ENCODE results near the gene PGAP1.

Gene PGAP1

DNA sequence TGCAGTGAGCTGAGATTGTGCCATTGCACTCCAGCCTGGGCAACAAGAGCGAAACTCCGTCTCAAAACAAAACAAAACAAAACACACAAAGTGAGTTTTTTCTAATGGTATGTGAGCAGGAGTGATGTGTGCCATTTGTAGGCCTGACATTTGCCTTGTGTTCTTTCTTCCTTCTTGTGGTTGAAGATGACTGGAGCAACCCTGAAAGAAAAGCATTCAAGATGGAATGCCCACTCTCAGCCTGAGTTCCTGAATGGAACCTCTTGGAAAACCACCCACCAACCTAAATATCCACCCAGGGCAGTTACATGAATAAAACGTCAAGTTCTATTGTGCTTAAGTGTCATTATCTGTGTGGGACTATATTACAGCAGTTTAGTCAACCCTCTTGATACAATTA, 26.5 kb downstream of the PGAP1 start:
- TF ChIP-seq ZNF274 (IDR thresholded peaks at IDR 0.05; ENCODE audit: low read depth, low read length), result no peak
- H3K4me3 ChIP-seq (ENCODE audit: low read length), result no peak overlapping the region

DNA sequence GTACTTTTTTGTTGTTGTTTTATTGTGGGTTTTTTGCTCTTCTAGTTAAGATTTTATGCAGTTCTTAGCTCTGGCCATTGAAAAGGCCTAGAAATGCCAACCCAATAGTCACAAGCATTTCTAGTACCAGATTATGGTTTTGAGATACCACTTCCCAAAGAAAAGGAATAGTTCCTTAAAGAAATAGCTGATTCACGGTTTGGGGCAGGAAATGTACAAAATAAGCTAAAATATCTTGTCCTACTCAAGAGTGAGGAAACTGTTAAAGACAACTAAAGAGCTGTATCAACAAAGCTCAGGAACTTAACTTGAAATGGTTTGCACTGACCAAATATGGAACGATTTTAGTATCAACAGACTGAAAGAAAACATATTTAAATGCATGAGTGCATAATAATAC, 35.4 kb downstream of the PGAP1 start:
- H3K4me3 ChIP-seq (ENCODE audit: low read length), result no peak overlapping the region
- TF ChIP-seq ZNF274 (IDR thresholded peaks at IDR 0.05; ENCODE audit: low read depth, low read length), result no peak

DNA sequence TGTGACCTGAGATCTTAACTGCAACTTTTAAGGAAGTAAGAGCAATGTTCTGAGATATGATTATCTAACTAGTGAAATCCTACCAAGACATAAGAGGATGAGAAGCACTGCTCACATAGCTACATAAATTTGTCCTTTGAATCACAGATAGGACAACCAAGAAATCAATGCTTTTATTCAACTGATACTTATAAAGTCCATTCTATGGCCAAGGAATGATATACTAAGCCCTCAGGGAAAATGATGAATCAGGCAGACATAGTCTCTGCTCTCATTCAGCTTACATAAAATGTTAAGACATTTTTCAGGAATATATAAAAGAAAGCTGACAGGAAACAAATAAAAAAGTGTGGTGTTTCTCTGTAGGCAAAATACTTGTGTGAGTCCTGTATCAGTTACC, 39.1 kb downstream of the PGAP1 start:
- no peak for TF ChIP-seq ZNF274 (IDR thresholded peaks at IDR 0.05; ENCODE audit: low read depth, low read length)
- H3K4me3 ChIP-seq (ENCODE audit: low read length), result no peak overlapping the region

DNA sequence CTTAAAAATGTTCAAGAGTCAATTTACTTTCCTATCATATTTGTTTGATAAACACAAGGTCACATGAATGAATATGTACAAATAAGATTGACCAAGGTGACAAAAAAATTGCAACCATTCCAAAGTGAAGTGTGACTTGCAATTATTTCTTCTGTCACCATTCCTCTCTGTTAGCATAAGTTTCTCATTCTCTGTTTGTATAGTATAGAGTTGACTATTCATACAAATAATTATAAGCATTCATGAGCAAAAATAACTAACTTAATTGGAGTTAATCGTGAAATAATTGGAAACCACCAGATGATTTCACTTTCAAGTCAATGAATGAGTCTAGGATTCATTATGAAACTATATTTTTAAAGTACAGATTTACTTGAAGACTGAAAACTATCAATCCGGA, 42.1 kb downstream of the PGAP1 start:
- no peak overlapping the region for H3K4me3 ChIP-seq (ENCODE audit: low read length)
- TF ChIP-seq ZNF274 (IDR thresholded peaks at IDR 0.05; ENCODE audit: low read depth, low read length), result no peak

DNA sequence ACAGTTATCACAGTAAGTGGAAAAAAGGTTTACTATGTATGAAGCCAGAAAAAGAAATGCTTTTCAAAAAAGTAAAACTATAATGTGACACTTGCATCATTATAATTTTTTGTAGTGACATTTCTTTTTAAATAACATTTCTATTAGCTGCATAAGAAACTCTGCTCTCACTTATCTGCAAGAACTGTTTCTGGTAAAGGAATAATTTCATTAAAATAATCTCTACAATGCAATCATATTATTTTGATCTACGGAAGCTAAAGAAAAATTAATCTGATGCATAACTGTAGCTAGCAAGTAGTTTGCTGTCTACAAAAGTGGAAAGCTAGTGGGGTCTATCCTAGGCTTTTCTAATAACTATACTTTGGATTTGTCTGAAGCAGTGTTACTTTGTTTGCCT, 50.1 kb downstream of the PGAP1 start:
- H3K4me3 ChIP-seq (ENCODE audit: low read length), result no peak overlapping the region
- no peak for TF ChIP-seq ZNF274 (IDR thresholded peaks at IDR 0.05; ENCODE audit: low read depth, low read length)

DNA sequence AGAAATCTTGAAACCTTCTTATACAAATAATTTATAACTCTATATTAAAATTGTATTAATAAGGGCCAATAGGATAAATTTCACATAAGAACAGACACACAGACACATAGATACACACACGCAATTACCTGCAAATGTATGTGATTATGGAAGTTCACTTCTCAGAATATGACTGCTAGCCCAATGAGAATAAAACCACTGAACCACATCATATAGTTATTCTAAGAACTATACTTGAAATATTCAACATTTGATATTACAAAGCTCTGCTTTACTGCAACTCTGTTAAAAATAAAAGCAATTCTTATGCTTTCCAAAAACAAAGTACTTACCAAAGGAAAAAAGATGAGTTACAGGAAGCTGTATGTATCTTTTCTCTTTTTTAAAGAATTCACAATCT, 51.1 kb downstream of the PGAP1 start:
- no peak for TF ChIP-seq ZNF274 (IDR thresholded peaks at IDR 0.05; ENCODE audit: low read depth, low read length)
- no peak overlapping the region for H3K4me3 ChIP-seq (ENCODE audit: low read length)

DNA sequence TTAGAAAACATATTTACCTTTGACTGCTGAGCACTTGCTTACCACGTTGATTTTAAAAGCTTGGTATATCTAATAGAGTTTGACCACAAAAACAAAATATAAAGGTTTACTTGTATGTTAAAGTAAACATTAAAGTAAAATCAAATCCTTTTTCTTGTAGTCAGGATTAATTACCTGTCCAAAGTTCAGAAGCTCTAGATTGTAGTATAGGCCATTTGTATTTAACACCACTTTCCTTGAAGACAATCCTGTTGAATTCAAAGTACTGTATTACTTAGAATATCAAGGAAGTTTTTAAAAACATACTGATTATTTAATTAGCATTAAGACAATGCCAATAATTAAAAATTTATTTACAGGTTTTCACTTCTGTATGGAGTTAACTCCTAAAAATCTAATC, 53.0 kb downstream of the PGAP1 start:
- no peak for TF ChIP-seq ZNF274 (IDR thresholded peaks at IDR 0.05; ENCODE audit: low read depth, low read length)
- H3K4me3 ChIP-seq (ENCODE audit: low read length), result no peak overlapping the region

DNA sequence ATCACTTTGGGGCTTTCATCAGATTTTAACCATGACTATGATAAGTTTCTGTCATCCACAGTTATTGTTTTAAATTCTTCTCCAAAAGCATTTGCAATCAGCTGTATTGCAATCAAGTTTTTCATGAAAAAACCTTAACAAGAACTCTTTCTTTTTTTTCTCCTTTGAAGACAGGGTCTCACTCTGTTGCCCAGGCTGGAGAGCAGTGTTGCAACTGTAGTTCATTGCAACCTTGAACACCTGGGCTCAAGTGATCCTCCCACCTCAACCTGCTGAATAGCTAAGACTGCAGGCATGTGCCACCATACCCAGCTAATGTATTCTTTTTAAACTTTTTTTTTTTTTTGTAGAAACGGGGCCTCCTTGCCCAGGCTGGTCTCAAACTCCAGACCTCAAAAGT, 71.9 kb downstream of the PGAP1 start:
- TF ChIP-seq ZNF274 (IDR thresholded peaks at IDR 0.05; ENCODE audit: low read depth, low read length), result no peak

DNA sequence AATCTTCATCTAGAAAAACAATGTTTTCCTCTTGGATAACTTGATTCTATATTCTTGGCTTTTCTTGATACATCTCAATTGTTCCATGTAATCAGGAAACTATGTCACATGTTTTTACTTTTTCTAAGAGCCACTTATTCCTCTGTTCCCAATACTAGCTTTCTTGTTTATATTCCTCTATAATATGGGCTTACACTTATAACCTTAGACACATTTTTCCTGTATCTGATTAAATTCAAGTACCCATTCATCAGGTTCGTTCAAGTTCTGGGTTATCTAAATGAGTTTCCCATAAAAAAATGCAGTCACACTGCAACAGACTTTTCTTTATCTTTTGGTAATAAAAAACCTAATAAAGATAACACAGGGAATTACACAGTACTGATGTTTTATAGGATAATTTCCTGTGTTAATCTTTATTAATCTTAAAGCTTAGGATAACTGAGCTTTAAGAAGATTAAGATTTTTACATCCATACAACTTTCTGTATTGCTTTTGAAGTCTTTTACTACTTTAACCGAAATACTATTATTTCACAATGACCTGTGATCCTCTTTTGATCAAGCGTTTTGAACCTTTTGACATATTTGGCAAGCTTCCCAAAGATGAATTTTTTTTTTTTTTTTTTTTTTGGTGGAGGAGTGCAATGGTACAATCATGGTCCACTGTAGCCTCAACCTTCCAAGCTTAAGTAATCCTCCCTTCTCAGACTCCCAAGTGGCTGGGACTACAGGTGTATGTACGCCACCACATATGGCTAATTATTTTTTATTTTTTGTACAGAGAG, 73.0 kb downstream of the PGAP1 start:
- no peak for TF ChIP-seq ZNF274 (IDR thresholded peaks at IDR 0.05; ENCODE audit: low read depth, low read length)
- no peak overlapping the region for H3K4me3 ChIP-seq (ENCODE audit: low read length)

More for the DNA sequence above, 71.9 kb downstream of the PGAP1 start:
- no peak overlapping the region for H3K4me3 ChIP-seq (ENCODE audit: low read length)

DNA sequence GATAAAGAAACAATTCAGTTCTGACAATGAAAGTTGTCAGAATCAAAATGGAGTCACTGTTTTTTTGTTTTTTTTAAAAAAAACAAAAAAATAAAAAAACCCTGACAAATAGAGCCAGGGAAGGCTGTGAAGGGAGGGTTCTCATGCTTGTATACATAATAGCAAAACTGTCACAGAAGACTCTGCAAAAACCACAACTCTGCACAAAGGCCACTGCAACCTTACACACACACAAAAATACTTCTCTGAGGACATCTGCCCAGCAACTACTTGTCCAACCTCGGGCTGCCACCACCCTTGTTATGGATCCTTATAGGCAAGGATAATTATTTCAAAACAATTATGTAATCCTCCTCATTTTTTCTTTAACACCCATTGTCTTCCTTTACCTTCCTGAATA, 75.4 kb downstream of the PGAP1 start:
- H3K4me3 ChIP-seq (ENCODE audit: low read length), result no peak overlapping the region
- TF ChIP-seq ZNF274 (IDR thresholded peaks at IDR 0.05; ENCODE audit: low read depth, low read length), result no peak

DNA sequence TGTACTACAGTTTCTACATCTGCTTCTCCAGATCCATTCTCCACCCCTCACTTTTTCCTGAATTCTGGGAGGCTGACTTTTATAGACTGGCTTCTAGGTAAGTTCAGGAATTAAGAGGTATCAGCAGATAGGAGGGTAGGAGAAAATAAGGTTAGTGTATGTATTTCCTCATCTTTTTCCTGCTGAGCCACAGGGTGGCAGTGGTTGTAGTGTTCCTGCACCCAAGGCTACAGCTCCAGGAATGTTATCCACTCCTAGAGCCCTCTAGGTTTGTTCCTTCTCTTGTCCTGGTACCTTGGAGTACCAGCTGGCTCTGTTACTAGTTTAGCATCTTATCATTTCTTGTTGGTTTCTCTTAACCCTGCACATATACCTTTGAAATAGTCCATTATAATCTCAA, 76.6 kb downstream of the PGAP1 start:
- TF ChIP-seq ZNF274 (IDR thresholded peaks at IDR 0.05; ENCODE audit: low read depth, low read length), result no peak
- no peak overlapping the region for H3K4me3 ChIP-seq (ENCODE audit: low read length)

DNA sequence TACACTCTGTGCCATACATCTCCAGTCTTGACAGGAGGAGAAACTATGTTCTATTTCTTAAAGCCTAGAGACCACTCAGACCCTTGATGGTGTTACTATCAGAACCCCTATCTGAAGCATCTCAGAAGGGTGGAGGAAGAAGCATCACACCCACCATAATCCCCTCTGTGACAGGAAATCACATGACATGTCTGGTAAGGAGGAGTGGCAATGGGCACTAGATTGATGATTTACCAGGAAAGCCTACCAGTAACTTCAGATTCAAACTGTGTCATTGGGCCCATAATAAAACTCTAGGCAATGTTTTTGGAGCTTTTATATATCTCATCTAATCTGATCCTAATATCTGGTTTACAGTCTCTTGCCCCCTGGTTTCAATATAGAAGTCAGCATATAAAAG, 80.2 kb downstream of the PGAP1 start:
- H3K4me3 ChIP-seq (ENCODE audit: low read length), result no peak overlapping the region
- TF ChIP-seq ZNF274 (IDR thresholded peaks at IDR 0.05; ENCODE audit: low read depth, low read length), result no peak

DNA sequence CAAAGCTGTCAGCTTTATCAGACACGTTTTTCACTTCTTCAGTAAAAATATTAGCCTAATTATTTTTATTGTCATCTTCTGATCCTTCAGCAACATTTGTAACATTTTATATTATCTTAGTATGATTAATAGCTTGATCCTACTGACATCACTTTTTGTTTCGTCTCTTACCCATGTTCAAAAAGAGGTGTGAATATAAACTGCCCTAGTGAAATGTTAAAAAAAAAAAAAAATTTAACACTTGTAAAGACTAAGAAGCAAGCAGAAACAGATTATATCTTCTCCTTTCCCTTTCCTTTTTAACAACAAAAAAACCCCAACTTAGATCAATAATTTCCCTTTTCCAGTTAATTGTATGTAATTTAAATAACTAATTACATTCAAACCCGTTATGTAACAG, 81.1 kb downstream of the PGAP1 start:
- no peak overlapping the region for H3K4me3 ChIP-seq (ENCODE audit: low read length)
- TF ChIP-seq ZNF274 (IDR thresholded peaks at IDR 0.05; ENCODE audit: low read depth, low read length), result no peak

DNA sequence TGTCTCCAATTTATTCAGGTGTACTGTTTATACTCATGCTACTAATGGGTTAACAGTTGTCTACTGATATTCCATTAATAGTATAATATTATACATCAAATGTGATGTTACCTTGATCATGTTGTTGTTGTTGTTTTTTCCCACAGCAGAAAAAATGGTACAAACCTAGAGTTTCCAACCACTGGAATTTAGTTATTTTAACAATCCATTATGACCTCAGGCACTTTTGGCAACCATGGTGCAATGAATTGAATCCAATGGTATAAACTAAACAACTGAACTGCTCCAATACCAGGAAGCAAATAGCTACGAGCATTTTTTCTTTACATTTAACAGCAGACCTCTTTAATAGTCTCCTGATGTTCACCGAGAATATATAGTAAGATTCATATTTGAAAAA, 86.3 kb downstream of the PGAP1 start:
- no peak overlapping the region for H3K4me3 ChIP-seq (ENCODE audit: low read length)
- no peak for TF ChIP-seq ZNF274 (IDR thresholded peaks at IDR 0.05; ENCODE audit: low read depth, low read length)

DNA sequence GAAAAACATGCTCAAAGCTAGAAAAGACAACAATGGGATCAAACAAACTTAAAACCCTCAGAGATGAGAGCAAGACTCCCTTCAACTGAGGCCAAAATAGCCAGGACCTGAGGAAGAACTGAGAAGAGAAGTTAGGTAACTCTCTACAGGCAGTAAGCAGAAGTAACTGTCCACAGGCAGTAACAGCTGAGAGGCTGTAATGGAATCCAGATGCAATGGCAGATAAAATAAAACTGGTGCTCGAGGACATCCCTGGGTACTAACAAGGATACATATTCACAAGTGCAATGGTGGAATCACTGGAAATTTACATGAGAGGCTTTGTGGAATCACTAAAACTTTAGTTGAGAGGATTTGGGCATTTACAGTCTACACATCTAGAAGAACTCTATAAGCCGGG, 86.9 kb downstream of the PGAP1 start:
- no peak overlapping the region for H3K4me3 ChIP-seq (ENCODE audit: low read length)
- TF ChIP-seq ZNF274 (IDR thresholded peaks at IDR 0.05; ENCODE audit: low read depth, low read length), result no peak

DNA sequence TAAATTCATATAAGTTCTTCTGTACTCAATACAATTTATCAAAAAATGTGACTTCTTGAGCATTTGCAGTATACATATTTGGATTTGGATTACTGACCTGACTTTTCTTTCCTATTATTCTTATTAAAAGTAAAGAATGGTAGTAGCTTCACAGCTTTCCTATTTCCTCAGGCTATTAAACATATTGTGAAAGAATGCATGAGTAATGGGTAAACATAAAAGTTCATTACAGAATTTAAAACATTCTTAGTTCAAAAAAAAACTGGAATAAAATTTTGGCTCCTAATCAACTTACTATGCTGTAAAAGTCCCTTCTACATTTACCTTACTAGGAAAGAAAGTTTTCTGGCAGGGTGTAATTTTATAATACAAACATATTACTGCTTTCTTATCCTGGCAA, 90.1 kb downstream of the PGAP1 start:
- no peak overlapping the region for H3K4me3 ChIP-seq (ENCODE audit: low read length)
- no peak for TF ChIP-seq ZNF274 (IDR thresholded peaks at IDR 0.05; ENCODE audit: low read depth, low read length)

Measured in GM08714 (cell line).